HG02943 (cell line): ENCODE measurements around the gene CHD2.

Experiments used
- ATAC-seq: cut with Tn5 transposase; IDR thresholded peaks from one replicate; pipeline ENCODE4 v1.9.1; 2021; ENCODE audit warnings: mild to moderate bottlenecking, low read depth, moderate library complexity; ENCODE audit not compliant: unreplicated experiment

Gene CHD2

DNA sequence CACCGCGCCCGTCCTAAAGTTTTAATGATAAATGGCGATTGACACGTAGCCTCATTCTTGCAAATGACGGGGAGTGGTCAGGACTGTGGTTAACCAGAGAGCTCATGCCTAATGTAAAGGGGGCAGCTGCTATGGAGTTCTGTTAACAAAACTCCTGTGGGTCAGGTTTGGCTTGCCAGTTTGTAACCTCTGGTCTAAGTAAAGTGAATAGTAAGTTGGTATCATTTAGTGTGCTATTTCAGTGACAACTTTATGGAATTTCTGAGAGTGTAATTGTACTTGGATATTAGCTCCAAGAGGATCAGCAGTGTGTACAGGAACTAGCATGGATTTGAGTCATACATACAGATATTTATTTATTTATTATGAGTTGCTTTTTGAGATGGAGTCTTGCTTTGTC lies 101.0 kb downstream of the CHD2 start:
- ATAC-seq: no peak

DNA sequence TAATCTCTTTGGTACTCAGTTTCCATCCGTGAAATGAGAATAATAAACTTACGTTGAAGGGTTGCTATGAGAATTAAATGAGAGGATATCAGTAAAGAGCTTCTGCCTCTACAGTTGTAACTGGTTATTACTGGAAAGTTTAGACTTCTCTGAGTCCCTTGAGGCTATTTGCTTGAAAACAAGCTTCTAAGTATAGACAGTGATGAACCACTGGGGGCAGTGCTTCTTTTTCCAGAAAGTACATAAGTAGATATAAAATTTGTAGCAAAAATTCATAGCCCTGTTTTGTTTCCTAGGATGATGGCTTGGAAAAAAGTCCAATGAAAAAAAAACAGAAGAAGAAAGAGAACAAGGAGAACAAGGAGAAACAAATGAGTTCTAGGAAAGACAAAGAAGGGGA lies 101.8 kb downstream of the CHD2 start:
- ATAC-seq: no peak

DNA sequence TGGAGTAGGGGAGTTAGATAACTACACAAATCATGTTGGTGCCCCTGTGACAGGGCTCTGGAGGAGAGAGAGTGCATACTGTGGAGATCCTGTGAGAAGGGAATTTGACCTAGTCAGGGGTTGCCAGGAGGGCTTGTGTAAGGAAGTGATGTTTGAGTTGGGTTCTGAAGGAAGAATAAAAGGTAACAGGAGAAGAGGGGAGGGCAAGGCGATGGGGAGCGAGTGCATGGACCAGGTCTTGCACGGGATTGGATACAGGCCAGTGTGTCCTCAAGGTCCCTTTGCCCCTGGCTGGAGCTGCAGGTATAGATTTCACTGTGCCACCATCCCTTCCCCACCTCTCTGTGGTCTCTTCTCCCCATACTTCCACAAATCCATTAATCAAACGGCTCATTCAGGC lies 105.0 kb downstream of the CHD2 start:
- no peak for ATAC-seq

- ATAC-seq: no peak
Measured at GRCh38 chr15:93007994-93008393, 107.9 kb downstream of the CHD2 start.

DNA sequence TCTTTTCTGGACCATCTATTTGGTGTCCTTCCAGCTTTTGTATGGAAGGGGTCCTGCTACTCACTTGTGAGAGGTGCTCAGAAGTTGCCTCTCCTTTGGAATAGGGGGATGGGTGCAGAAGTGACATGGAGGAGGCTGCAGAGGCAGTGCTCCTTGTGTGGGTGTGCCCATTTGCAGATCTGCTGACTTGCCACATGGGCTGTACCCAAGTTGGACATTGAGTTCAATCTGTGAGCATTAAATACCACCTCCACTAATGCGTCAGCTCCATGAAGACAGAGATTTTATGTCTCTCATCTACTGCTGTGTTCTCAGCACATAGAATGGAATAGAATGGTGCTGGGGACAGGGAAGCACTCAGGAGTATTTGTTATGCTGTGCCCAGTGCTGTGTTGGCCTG lies 112.7 kb downstream of the CHD2 start:
- no peak for ATAC-seq

DNA sequence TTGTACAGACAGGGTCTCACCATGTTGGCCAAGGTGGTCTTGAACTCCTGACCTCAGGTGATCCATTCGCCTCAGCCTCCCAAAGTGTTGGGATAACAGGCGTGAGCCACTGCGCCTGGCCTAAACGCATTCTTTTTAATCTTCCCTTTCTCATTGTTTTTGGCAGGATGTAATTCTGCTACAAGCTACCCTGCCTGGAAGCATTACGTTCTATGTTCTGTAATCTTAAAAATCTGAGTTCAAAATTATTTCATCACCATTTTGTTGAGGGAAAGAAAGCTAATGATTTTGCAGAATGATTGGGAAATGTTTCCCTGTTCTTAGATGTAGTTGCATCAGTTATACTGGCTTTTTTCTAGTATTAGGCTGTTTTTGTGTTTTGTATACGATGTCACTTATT lies 117.4 kb downstream of the CHD2 start:
- no peak for ATAC-seq

GRCh38 chr15:93018574-93018973 lies 118.5 kb downstream of the CHD2 start:
- no peak for ATAC-seq

GRCh38 chr15:93019090-93019489 lies 119.0 kb downstream of the CHD2 start:
- no peak for ATAC-seq

- ATAC-seq: no peak
Measured at GRCh38 chr15:93019971-93020370, 119.8 kb downstream of the CHD2 start.

DNA sequence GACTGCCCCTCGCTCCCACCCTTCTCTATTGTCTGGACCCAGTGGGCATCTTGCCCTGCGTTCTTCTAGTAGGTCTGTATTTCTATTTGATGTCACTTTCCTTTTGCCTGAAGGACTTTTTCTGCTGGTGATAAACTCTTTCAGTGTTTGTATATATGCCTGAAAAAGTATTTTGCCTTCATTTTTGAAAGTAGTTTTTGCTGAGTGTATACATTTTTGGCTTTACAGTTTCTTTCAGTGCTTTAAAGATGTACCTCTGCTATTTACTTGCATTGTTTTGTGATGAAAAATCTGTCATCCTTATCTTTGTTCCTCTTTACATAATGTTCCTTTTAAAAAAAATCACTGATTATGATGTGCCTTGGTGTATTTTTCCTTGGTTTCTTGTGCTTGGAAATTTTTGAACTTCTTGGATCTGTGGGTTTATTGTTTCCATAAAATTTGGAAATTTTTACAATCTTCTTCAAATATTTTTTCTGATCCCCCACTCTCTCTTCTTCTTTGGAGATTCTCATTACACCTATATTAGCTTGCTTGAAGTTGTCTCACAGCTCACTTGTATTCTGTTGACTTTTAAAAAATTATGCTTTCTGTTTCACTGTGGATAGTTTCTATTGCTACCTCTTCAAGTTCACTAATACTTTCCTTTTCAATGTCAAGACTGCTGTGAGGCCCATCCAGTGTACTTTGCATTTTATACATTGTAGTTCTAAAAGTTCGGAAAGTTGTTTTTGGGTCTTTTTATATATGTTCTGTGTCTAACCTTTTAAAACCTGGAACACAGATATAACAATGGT lies 121.0 kb downstream of the CHD2 start:
- peak; percentile 72 for ATAC-seq

- ATAC-seq: no peak
Measured at GRCh38 chr15:93024293-93024692, 124.2 kb downstream of the CHD2 start.

DNA sequence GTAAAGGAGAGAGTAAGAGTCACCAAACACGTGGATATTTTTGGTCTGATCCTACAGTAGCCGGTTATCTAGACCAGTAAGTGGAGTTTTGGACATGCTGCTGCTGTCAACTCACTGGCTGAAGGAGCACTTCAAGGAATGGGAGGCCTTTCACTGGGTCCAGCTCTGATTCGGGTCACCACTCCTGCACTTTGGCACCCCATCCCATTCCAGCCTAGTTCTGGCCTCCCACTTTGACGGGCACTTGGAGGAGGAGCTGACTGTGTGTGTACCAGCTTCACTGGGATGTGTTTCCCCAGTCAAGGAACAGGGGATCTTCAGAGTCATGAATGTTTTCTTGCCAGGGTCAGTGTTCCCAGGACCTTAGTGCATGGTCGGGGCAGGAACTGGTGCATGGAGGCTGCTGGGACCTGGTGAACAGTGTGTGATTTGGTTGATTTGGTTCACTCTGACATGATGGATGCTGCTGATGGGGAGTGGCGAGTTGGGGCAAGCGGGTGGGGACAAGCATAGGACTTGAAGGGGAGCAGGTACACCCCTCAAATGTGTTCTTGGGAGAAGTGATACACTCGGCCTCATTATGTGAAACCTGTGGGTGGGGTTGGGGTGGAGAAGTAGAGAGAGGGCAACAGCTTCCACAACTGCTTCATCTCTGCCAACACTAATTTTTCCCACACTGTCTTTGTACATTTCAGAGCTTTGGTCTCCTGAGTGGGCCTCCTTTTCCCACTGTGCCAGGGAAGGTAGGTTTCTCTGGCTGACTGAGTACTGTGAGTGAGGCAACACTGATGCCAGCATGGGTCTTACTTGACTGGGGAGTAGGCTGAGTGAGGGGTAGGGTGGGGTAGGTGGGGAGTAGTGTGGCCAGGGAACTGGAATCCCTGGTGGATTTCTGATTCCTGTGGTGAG lies 124.8 kb downstream of the CHD2 start:
- no peak for ATAC-seq

DNA sequence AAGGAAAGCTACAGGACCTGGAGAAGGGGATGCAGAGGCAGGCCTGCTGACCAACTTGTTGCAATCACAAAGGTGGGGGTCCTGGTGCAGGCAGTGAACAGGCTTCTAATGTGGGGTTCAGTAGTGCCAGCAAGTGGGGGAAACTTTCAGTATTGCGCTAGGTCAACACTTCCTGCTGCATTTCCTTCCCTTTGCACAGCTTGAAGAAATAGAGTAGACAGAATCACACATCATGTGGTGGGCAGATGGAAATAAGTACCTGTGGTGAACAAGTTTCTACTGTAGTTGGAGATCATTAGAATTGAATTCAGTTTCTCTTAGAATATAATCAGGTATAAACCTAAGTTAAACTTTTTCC lies 125.5 kb downstream of the CHD2 start:
- ATAC-seq: no peak

- no peak for ATAC-seq
Measured at GRCh38 chr15:93026380-93026817, 126.3 kb downstream of the CHD2 start.

DNA sequence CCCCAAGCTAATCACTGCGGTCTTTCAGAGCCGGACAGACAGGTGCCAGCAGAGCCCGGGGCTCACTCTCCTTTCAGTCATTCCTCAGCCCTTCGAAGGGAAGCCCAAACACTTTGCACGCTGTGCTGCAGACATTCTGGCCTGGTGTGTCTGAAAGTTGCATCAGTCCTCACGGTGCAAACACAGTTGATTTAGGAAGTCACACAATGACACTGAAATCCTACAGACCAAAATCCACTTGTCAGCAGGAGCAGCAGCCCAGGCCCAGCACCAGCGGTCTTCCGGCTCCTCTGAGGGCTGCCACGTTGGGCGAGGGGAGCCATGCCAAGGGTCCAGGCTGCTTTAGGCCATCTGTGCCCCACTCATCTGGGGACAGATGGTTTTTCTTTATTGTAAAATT lies 127.3 kb downstream of the CHD2 start:
- ATAC-seq: no peak

DNA sequence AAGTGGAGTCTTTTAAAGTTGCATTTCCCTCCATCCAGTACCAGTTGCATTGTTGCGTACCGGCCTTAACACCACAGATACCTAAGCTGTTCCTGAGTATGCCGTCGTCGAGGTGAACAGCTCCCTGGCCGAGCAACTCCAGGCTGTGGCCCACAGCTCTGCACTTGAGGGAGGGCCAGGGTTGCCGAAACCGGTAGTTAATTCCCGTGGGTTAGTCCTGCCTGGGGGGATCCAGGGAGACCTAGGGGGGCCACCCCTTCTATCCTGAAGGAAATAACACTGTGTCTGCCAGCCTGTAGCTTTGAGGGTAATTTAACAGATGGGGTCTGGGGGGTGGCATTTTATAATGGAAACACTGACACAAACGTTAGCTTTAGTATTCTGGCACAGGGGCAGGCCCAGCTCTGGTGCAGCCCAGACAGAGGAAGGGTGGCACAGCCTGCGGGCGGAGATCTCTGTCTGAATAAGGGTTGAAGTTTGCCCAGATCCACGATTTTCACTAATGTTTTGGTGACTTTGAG lies 128.0 kb downstream of the CHD2 start:
- ATAC-seq: no peak

GRCh38 chr15:93028632-93029213 lies 128.6 kb downstream of the CHD2 start:
- no peak for ATAC-seq

GRCh38 chr15:93029214-93029835 lies 129.2 kb downstream of the CHD2 start:
- no peak for ATAC-seq

DNA sequence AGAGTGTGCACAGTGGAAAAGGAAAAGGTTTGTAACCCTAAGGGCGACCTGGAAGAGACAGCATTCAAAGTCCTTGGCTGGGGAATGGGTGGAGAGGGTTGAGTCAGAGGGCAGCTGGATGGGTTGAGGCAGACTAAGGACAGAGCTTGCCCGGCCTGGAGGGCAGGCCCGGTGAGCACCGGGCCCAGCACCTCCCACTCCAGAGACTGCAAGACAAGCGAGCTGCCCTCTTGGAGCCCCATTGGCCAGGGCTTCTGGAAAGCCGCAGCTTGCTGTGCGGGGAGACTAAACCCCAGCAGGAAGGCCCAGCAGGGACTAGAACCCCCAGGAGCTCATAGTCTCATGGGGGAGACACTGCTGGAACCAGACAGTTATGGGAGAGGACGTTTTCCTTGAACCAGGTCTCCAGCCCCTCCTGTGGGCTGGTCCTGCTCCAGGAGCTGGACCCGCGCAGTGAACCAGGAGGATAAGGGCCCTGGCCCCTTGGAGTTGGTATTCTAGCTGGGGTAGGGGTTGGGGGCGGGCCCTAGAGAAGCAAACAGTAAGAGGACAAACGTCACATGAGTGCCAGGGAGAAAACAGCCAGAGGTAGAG lies 129.8 kb downstream of the CHD2 start:
- no peak for ATAC-seq

GRCh38 chr15:93030430-93031102 lies 130.4 kb downstream of the CHD2 start:
- peak; percentile 78 for ATAC-seq
